Transverse colon (tissue), 4 donors: ENCODE results near the gene GFPT2. TPM values are rescaled to one million over a fixed set of nuclear protein-coding genes. Genes with fewer than 3 reads are reported as not detected.

ENCODE experiments used
- DNase-seq: peaks from one replicate; pipeline ENCODE4 v3.0.0-alpha.2; 2019
- H3K27ac ChIP-seq, 4 donors: fragments of 200-600 bp; sonication (generic); 2 replicates each; pipeline ENCODE4 v1.5.1; 2016 to 2018; ENCODE audit warnings: inconsistent platforms in 4 of 4
- H3K27me3 ChIP-seq: fragments of 200-600 bp; sonication (generic); 2 replicates; pipeline ENCODE4 v1.5.1; 2017; ENCODE audit warnings: inconsistent platforms
- H3K36me3 ChIP-seq, 4 donors: fragments of 200-600 bp; sonication (generic); 2 replicates each; pipeline ENCODE4 v1.5.1; 2017 to 2019; ENCODE audit warnings: inconsistent platforms in 4 of 4
- H3K4me1 ChIP-seq, 4 donors: fragments of 200-600 bp; sonication (generic); 2 replicates each; pipeline ENCODE4 v1.5.1; 2017 to 2020; ENCODE audit warnings: inconsistent platforms in 4 of 4
- H3K4me3 ChIP-seq, 4 donors: fragments of 200-600 bp; sonication (generic); 1 replicate in 1 of 4; 2 replicates in 3 of 4; pipeline versions ENCODE4 v1.5.1 to v1.6.1; 2017 to 2019; ENCODE audit warnings: inconsistent platforms in 4 of 4
- H3K9me3 ChIP-seq, 2 donors: fragments of 200-600 bp; sonication (generic); 2 replicates each; pipeline ENCODE4 v1.5.1; 2017 to 2019; ENCODE audit warnings: inconsistent platforms in 2 of 2
- CTCF ChIP-seq, 5 experiments: fragments of 200-600 bp in 3 of 5; fragments of 450-650 bp in 2 of 5; sonication (generic) in 3 of 5; IDR thresholded peaks; 1 replicate in 2 of 5; 2 replicates in 3 of 5; pipeline ENCODE4 v1.5.1; 2016 to 2017; ENCODE audit warnings: antibody characterized with exemption in 5 of 5, inconsistent platforms in 3 of 5, mild to moderate bottlenecking in 2 of 5, moderate library complexity in 1 of 5
- EP300 ChIP-seq: sonication (generic); formaldehyde crosslinking; IDR thresholded peaks from one replicate; pipeline ENCODE4 v1.6.1; 2017; ENCODE audit warnings: antibody characterized with exemption, low read depth
- POLR2A ChIP-seq: fragments of 450-650 bp; IDR thresholded peaks from one replicate; pipeline ENCODE4 v1.6.1; 2016; ENCODE audit warnings: antibody characterized with exemption, mild to moderate bottlenecking, moderate library complexity
- POLR2AphosphoS5 ChIP-seq, 3 donors: sonication (generic); formaldehyde crosslinking; IDR thresholded peaks; one replicate each; pipeline ENCODE4 v1.6.1; 2016; ENCODE audit warnings: antibody characterized with exemption in 3 of 3
- WGBS, 2 donors: methylation state at CpG; one replicate each; pipeline ENCODE4 v1.1.5; 2018; ENCODE audit warnings: low coverage in 1 of 2; 5-methylcytosine and 5-hydroxymethylcytosine counted together
- in situ Hi-C, 4 donors: fragments of 200-750 bp; cut with MboI; loops; one replicate each; pipeline versions ENCODE4 v1.15.0 to v1.15.1; 2017; ENCODE audit warnings: low sequenced_read_pairs in 3 of 4, low pct_ligation_motif_present in 1 of 4, low pct_unique_long_range_greater_than_20kb in 1 of 4
- intact Hi-C: fragments of 100-400 bp; cut with DNase I; formaldehyde crosslinking; loops from one replicate; pipeline ENCODE4 v1.15.1; 2023; ENCODE audit warnings: low total_unique reads
- total RNA-seq, 4 donors: library from RNA; depleted of rRNA; stranded (reverse); fragments of >200 nt; gene quantifications; one replicate each; pipeline ENCODE4 v1.1.0, GENCODE V29; 2016

Gene GFPT2
- total RNA-seq, 4 donors from 2014 or later, result 5.9 to 47.4 (median 11.2) TPM

- TF ChIP-seq POLR2AphosphoS5 (IDR thresholded peaks at IDR 0.05), result no peak
- TF ChIP-seq CTCF (IDR thresholded peaks at IDR 0.05), result no peak
- TF ChIP-seq EP300, result no peak
- TF ChIP-seq POLR2A, result no peak
- DNase-seq, result no peak
- in situ Hi-C loops, result no loop called here
- no peaks in the 10 kb centered on the region for H3K9me3 ChIP-seq
- H3K27me3 ChIP-seq, result peaks cover 4% of the 10 kb centered on the region
- intact Hi-C loops, result no loop called here
- 85% methylated on average over 9 of the region's 9 CpGs; no CpG with 5 or more reads in 1 of the 2 donors for WGBS, 2 donors
- H3K4me3 ChIP-seq, result no peak overlapping the region
- peaks cover 0 to 9% (median 2%) of the 10 kb centered on the region in 4 donors for H3K4me1 ChIP-seq
- H3K36me3 ChIP-seq, result no peaks in the 10 kb centered on the region
- no peak overlapping the region for H3K27ac ChIP-seq
Measured at GRCh38 chr5:180340856-180341255, 12.3 kb downstream of the GFPT2 start.

- no peak overlapping the region for H3K4me3 ChIP-seq
- no peak overlapping the region for H3K27ac ChIP-seq
- peaks cover 0 to 9% (median 2%) of the 10 kb centered on the region in 4 donors for H3K4me1 ChIP-seq
- H3K9me3 ChIP-seq, result no peaks in the 10 kb centered on the region
- no peaks in the 10 kb centered on the region for H3K36me3 ChIP-seq
- 77 to 83% methylated on average over 1 to 7 of the region's 7 CpGs for WGBS, 2 donors
- peaks cover 4% of the 10 kb centered on the region for H3K27me3 ChIP-seq
- in situ Hi-C loops, result no loop called here
- no peak for TF ChIP-seq EP300
- no peak for TF ChIP-seq POLR2AphosphoS5 (IDR thresholded peaks at IDR 0.05)
- intact Hi-C loops, result no loop called here
- DNase-seq, result no peak
Measured at GRCh38 chr5:180339583-180340183, 13.5 kb downstream of the GFPT2 start.

- TF ChIP-seq POLR2AphosphoS5 (IDR thresholded peaks at IDR 0.05) (no peak), CTCF (IDR thresholded peaks at IDR 0.05) (no peak), EP300 (no peak), POLR2A (no peak)
- H3K27me3 ChIP-seq, result peaks cover 6% of the 10 kb centered on the region
- no peak for DNase-seq
- H3K4me1 ChIP-seq, result peaks cover 0 to 1% (median 0%) of the 10 kb centered on the region in 4 donors
- intact Hi-C loops (no loop called here), in situ Hi-C loops (no loop called here)
- H3K27ac ChIP-seq, result no peak overlapping the region
- H3K36me3 ChIP-seq, result no peaks in the 10 kb centered on the region
- no peaks in the 10 kb centered on the region for H3K9me3 ChIP-seq
- no peak overlapping the region for H3K4me3 ChIP-seq
- 80% methylated on average over 3 to 22 of the region's 22 CpGs for WGBS, 2 donors
Measured at GRCh38 chr5:180338001-180338707, 15.0 kb downstream of the GFPT2 start.

- in situ Hi-C loops, result no loop called here
- no peaks in the 10 kb centered on the region for H3K4me1 ChIP-seq
- H3K27me3 ChIP-seq, result peaks cover 10% of the 10 kb centered on the region
- H3K4me3 ChIP-seq, result no peak overlapping the region
- no peak overlapping the region for H3K27ac ChIP-seq
- intact Hi-C loops, result no loop called here
- no peaks in the 10 kb centered on the region for H3K9me3 ChIP-seq
- 81 to 87% methylated on average over 22 to 34 of the region's 34 CpGs for WGBS, 2 donors
- no peak for DNase-seq
- H3K36me3 ChIP-seq, result no peaks in the 10 kb centered on the region
- TF ChIP-seq CTCF (IDR thresholded peaks at IDR 0.05) (no peak), POLR2A (no peak), EP300 (no peak), POLR2AphosphoS5 (IDR thresholded peaks at IDR 0.05) (no peak)
Measured at GRCh38 chr5:180336234-180337020, 16.7 kb downstream of the GFPT2 start.
